Measurements from ENCODE around the gene ITPR1. TPM values are rescaled to one million over a fixed set of nuclear protein-coding genes. Genes with fewer than 3 reads are reported as not detected.

Gene ITPR1
- total and polyA plus RNA-seq, 10 of the 15 experiments (the other 5 are each of a cell fraction or from before 2014, with no cell fraction given) = 12.2 to 239 (median 28.4) TPM

DNA sequence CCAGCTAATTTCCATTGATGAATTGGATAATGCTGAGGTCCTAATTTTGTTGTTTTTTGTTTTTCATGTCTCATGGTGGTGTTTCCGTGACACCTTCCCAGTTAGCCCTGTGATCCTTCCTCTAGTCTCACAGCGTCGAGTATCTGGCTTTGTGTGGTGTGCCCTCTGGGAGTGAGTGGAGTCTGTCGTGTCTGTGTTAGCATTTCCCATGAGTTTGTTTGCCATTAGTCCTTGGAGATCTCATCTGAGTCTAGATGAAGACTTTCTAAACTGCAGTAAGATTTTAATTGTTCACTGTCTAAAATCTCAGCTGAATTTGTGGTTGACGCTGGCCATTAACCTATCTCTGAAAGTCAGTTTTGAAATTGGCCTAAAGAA lies 224.2 kb downstream of the ITPR1 start (continued):
- TF ChIP-seq, protein P1, sequence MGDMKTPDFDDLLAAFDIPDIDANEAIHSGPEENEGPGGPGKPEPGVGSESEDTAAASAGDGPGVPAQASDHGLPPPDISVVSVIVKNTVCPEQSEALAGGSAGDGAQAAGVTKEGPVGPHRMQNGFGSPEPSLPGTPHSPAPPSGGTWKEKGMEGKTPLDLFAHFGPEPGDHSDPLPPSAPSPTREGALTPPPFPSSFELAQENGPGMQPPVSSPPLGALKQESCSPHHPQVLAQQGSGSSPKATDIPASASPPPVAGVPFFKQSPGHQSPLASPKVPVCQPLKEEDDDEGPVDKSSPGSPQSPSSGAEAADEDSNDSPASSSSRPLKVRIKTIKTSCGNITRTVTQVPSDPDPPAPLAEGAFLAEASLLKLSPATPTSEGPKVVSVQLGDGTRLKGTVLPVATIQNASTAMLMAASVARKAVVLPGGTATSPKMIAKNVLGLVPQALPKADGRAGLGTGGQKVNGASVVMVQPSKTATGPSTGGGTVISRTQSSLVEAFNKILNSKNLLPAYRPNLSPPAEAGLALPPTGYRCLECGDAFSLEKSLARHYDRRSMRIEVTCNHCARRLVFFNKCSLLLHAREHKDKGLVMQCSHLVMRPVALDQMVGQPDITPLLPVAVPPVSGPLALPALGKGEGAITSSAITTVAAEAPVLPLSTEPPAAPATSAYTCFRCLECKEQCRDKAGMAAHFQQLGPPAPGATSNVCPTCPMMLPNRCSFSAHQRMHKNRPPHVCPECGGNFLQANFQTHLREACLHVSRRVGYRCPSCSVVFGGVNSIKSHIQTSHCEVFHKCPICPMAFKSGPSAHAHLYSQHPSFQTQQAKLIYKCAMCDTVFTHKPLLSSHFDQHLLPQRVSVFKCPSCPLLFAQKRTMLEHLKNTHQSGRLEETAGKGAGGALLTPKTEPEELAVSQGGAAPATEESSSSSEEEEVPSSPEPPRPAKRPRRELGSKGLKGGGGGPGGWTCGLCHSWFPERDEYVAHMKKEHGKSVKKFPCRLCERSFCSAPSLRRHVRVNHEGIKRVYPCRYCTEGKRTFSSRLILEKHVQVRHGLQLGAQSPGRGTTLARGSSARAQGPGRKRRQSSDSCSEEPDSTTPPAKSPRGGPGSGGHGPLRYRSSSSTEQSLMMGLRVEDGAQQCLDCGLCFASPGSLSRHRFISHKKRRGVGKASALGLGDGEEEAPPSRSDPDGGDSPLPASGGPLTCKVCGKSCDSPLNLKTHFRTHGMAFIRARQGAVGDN (IDR thresholded peaks at IDR 0.05) = no peak
- TF ChIP-seq WRNIP1 (IDR thresholded peaks at IDR 0.05; ENCODE audit: borderline replicate concordance, low read depth, low read length) (no peak), STAT3 (IDR thresholded peaks at IDR 0.05; ENCODE audit: low read depth, low read length) (no peak), TCF7 (IDR thresholded peaks at IDR 0.05; ENCODE audit: borderline replicate concordance) (no peak), IKZF1 (conservative IDR thresholded peaks at IDR 0.05) (no peak)
- TF ChIP-seq, protein P2, sequence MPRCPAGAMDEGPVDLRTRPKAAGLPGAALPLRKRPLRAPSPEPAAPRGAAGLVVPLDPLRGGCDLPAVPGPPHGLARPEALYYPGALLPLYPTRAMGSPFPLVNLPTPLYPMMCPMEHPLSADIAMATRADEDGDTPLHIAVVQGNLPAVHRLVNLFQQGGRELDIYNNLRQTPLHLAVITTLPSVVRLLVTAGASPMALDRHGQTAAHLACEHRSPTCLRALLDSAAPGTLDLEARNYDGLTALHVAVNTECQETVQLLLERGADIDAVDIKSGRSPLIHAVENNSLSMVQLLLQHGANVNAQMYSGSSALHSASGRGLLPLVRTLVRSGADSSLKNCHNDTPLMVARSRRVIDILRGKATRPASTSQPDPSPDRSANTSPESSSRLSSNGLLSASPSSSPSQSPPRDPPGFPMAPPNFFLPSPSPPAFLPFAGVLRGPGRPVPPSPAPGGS (IDR thresholded peaks at IDR 0.05; ENCODE audit: borderline replicate concordance, insufficient read depth, low read depth, low read length, poor library complexity, severe bottlenecking) = no peak

All from GM12878 (cell line).